GM18867 (cell line): ENCODE data around the gene CYLD.

Experiments used
- ATAC-seq: cut with Tn5 transposase; IDR thresholded peaks from one replicate; pipeline ENCODE4 v1.9.1; 2021; ENCODE audit warnings: mild to moderate bottlenecking, moderate library complexity; ENCODE audit not compliant: unreplicated experiment

CYLD gene

GRCh38 chr16:50841081-50841886 is 99.4 kb downstream of the CYLD start:
- peak; percentile 56 for ATAC-seq

- ATAC-seq, result no peak
Observed at GRCh38 chr16:50842013-50842505, 100.2 kb downstream of the CYLD start.

- no peak for ATAC-seq
Observed at GRCh38 chr16:50842589-50842988, 100.7 kb downstream of the CYLD start.

GRCh38 chr16:50844840-50845239 is 103.0 kb downstream of the CYLD start:
- ATAC-seq, result no peak

- ATAC-seq, result no peak
Observed at GRCh38 chr16:50845296-50845695, 103.4 kb downstream of the CYLD start.

GRCh38 chr16:50846511-50846910 is 104.6 kb downstream of the CYLD start:
- no peak for ATAC-seq

GRCh38 chr16:50847166-50847565 is 105.3 kb downstream of the CYLD start:
- no peak for ATAC-seq

- no peak for ATAC-seq
Observed at GRCh38 chr16:50848755-50849514, 107.0 kb downstream of the CYLD start.
